Peyer's patch (tissue), 4 donors: ENCODE data around the gene S100A2.

ENCODE experiments used
- CTCF ChIP-seq, 6 experiments: fragments of 450-650 bp in 4 of 6; fragments of 200-600 bp in 2 of 6; sonication (generic) in 1 of 6; IDR thresholded peaks; one replicate each; pipeline ENCODE4 v1.5.1; 2017 to 2019; ENCODE audit warnings: antibody characterized with exemption in 6 of 6, mild to moderate bottlenecking in 3 of 6, moderate library complexity in 1 of 6
- POLR2A ChIP-seq, 2 donors: fragments of 450-650 bp; IDR thresholded peaks; one replicate each; pipeline ENCODE4 v1.5.1; 2017; ENCODE audit warnings: antibody characterized with exemption in 2 of 2, mild to moderate bottlenecking in 2 of 2, moderate library complexity in 2 of 2

GRCh38 chr1:153560771-153561465 lies 4.7 kb downstream of the S100A2 start:
- TF ChIP-seq POLR2A (IDR thresholded peaks at IDR 0.05), result no peak
- no peak for TF ChIP-seq CTCF (IDR thresholded peaks at IDR 0.05)
